NCI-H446 treated with DMSO at 0.1 percent for 48 hours (cell line): ENCODE data around the gene RFXAP.
"Not testable (repeated sequence)": the region's sequence is repeated elsewhere in the genome, so short reads cannot be mapped to it uniquely, and the experiment has no call there.

Experiments used
- DNase-seq: peaks from one replicate; lab custom pipeline; 2025; lab: John Stamatoyannopoulos, UW

The RFXAP gene, protein sequence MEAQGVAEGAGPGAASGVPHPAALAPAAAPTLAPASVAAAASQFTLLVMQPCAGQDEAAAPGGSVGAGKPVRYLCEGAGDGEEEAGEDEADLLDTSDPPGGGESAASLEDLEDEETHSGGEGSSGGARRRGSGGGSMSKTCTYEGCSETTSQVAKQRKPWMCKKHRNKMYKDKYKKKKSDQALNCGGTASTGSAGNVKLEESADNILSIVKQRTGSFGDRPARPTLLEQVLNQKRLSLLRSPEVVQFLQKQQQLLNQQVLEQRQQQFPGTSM

DNA sequence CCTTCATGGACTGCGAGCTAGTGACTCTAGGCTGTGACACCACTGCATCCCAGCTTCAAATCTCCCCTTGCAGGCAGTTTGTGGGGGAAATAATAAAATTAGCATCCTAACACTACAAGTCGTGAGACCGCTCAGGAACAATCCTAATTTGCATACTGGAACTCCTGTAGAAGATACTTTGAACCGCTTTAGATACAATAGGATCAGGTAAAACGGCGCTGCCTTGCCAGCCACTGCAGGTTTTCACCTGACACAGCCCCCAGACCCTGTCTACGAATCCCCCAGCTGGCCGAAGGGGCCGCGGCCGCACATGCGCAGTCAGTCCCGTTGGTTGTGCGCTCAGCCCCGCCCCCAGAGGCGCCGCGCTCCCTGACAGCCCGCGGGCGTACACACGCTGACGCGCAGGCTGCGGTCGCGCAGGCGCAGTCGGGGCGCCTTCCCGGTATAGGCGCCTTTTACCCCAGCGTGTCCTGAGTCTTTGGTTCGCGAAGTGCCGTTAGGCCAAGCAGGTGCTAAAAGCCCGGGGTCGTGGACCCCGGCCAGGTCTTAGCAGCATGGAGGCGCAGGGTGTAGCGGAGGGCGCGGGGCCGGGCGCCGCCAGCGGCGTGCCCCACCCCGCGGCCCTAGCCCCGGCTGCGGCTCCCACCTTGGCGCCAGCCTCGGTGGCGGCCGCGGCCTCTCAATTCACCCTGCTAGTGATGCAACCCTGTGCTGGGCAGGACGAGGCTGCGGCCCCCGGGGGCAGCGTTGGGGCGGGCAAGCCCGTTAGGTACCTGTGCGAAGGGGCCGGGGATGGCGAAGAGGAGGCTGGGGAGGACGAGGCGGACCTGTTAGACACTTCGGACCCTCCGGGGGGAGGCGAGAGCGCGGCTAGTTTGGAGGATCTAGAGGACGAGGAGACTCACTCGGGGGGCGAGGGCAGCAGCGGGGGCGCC is at the start of gene RFXAP:
Gene RFXAP (plus strand): TSS at position 419 of the 935 bp plus-strand sequence. CDS start 136 bp downstream, at position 555.
- peak; percentile 61 for DNase-seq

DNA sequence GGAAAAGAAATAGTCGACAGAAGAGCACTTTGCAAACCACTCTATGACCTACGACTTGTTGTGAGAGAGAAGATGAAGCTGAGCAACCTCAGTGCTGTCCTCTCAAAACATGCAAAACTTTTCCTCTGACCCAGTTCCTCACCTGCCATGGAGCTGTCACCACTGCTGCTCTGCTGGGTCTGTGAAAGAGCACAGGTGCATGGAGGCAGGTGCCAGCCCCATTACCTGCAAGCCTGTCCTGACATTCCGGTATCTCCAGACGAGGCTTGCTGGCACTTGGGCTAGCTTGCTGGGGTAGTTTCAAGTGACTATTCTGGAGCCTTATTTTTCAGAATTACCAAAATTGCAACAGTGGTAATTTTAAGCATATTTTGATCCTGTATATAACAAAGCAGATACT is 49.5 kb upstream of the RFXAP start:
- no peak for DNase-seq

DNA sequence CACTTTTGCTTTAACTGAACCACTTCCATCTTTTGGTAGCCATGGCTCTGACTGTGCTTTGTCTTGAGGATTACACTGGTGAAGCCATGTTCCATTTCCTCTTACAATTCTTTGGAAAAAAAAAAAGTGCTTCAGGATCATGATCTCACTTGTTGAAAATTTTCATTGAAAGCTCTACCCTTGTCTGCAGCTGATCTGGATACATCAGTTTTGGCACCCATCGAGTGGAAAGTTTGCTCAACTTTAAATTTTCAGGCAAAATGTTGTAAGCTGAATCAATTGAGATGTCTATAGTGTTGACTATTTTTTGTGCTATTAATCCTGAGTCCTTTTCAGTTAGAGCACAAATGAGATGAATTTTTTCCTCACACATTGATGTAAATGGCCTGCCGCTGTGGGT is 48.3 kb upstream of the RFXAP start:
- DNase-seq, result no peak

DNA sequence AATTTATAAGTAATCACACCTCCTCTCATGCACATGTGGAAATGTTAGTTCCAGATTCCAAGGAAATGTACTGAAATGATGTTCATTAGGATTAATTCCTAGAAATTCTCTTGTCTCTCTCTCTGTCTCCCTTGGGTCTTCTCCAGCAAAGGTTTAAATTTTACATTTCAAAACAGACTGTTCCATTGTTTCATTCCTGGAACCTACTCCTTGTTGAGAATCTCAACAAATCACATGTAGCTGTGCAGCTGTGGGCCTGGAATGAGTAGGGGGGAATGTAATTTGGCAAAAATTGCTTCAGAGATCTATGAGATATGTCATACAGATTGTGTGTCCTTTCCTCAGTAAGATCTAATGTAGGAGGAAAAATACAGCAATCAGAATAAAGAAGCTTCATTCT is 46.2 kb upstream of the RFXAP start:
- no peak for DNase-seq

DNA sequence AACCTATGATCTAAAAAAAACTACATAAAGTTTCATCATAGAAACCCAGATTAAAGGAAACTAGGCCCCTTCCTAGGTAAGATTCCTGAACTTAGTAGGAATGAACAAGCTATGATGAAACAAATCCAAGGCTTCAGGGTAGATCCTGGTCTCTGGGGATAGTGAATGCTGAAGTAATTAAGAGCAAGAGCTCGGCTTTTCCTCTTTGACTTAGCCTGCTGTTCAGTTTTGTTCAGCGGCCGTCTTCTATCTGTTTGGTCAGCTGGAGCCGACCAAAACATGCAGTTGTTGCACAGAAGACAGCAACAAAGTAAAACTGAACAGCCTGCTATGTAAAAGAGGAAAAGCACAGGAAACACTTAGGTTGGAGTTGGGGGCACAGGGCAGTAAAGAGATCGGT is 44.1 kb upstream of the RFXAP start:
- DNase-seq, result no peak

DNA sequence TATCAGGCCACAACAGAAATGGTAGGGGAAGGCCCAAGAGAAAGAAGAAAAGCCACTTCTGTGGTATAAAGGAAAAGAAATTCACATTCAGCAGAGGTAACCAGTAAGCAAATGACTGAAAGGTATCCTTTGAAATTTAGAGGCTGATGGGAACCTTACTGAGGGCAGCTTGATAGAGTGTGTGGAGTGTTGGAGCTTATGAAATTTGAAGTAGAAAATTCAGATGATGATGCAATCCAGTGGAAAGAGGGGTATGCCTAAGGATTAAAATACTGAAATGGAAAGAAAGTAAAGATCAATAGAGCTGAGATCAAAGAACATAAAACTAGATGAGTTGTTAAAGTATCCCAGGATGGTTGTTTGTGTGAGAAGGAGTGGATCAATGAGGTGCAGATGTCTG is 42.8 kb upstream of the RFXAP start:
- no peak for DNase-seq

DNA sequence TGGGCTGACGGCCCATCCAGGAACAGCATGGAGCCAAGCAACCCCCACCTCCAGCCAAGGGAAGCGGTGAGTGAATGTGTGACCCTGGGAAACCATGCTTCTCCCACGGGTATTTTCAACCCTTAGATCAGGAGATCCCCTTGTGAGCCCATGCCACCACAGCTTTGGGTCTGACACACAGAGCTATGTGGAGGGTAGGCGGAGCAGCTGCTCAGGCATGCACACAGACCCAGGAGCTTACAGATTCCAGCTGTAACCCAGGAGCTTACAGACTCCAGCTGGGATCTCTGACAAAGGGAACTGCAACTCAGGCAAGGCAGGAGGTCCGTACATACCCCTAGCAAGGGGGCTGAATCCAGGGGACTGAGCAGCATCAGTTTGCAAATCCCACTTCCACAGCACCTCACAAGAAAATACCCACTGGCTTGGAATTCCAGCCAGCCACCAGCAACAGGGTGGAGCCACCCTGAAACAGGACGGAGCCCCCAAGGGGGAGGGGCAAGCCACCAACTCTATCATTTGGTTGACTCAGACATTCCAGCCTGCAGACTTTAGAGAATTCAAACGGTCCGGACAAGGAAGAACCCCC is 40.8 kb upstream of the RFXAP start:
- no peak for DNase-seq

DNA sequence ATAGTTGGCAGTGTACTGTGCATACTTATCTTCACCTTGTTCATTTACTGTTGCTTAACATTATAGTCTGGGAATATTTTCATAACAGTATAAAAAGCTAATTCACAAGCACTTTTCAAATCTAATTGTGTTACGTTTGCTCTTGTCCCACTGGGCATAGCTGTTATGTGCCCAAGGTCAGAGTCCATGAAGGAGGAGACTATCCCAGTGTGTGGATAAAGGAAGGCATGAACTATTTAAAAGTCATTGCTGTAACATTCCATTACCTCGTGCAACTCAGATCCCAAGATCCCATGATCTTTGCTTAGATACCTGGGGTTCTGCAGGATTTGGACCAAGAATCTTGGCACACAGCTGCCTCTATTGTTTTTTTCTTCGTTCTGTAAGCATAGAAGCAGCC is 35.1 kb upstream of the RFXAP start:
- no peak for DNase-seq

DNA sequence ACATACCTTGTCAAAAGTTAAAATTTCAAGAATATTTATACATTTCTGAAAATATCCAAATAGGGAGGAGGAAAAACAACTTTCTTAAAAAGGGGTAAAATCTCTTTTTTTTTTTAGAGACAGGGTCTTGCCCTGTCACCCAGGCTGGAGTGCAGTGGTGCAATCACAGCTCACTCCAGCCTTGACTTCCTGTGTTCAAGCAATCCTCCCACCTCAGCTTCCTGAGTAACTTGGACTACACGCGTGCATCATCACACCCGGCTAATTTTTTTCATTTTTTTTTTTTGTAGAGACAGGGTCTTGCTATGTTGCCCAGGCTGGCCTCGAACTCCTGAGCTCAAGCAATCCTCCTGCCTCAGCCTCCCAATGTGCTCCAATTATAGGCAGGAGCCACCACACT is 32.8 kb upstream of the RFXAP start:
- DNase-seq, result not testable (repeated sequence)

DNA sequence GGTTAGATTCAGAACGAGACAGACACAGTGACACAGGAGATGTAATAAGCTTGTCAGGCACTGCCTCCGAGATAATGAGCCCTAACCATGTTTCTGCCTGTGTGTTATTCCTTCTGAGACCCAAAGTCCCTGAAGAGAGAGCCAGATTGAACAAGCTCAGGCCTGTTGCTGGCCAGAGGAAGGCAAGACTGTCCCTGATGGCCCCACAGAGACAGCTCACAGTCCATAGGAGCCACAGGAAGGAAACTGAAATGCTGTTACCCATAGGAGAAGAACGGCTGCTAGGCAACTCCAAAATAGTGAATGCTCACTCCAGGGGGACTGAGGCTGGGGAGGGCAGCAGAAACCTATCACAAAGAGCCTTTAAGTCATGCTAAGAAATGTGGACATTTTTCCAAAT is 31.8 kb upstream of the RFXAP start:
- no peak for DNase-seq

DNA sequence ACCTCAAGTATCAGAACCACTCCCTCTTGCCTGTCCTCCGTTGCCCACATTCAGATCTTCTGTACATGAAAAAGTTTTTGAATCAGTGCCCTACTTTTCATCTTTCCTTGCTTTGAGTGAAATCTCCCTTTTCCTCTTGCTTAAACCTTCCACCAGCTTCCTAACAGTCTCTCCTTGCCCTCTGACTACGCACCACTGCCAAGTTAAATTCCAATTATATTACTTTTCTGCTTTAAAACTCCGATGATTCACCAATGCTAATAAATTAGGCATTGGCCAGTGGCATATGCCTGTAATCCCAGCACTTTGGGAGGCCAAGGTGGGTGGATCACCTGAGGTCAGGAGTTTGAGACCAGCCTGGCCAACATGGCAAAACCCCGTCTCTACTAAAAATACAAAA is 30.7 kb upstream of the RFXAP start:
- DNase-seq, result no peak

DNA sequence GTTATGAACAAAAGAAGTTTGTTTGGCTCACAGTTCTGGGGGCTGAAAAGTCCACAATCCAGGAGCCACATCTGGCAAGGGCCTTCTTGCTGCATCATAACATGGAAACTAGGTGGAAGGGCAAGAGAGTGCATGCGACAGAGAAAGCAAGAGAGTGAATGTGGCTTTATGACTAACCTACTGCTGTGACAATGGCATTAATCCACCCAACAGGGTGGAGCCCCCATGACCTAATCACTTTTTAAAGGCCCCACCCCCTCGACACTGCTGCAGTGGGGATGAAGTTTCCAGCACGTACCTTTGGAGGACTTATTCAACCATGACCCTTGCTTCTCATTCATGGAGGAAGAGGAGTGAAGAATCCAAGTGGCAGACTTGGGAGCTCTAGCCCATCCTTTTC is 30.0 kb upstream of the RFXAP start:
- no peak for DNase-seq

DNA sequence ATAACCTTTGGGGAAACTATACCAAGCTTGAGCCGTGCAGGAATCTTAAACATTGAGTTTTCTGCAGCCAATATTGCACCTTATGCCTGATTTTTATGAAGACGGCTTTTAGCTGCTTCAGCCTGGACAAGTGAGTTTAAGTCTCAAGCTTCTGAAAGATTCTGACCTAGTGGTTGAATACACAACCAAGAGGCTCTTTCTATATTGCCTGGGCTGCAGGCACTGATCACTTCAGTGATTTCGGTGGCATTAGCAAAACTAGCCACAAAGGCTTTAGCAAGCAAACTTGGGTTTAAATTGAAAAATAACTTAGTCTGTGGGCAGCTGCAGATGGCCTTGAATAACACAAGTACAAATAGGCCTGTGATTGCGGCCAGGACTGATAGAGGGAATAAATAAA is 29.3 kb upstream of the RFXAP start:
- DNase-seq, result no peak

DNA sequence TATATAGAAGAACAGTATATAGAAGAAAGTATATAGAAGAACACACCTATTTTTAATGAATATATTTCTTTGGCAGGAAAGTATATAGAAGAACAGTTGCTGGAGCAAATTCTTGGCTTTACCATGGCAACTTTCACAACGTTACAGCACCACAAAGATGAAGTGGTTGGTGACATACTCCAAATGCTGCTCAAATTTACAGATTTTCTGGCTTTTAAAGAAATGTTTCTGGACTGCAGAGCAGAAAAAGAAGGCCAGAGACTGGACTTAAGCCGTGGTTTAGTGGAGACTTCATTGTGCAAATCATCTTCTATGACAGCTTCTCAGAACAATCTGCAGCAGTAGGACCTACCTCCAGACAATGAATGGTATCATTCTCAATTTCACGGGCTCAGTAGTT is 24.3 kb upstream of the RFXAP start:
- DNase-seq, result no peak

DNA sequence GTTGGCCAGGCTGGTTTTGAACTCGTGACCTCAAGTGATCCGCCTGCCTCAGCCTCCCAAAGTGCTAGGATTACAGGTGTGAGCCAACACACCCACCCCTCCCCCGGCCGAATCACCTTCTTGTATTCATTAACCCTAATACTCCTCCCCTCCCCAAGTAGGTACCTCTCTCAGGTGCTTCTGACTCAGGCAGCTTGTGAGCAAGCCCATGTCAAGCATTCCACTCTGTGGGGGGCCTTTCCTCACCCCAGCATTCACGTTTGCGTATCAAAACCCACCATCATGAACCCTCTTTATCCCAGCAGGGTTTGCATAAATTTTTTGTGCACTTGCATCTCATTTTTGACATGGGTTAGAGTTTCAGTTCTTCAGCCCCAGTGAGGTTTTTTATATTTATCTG is 23.6 kb upstream of the RFXAP start:
- DNase-seq, result no peak

DNA sequence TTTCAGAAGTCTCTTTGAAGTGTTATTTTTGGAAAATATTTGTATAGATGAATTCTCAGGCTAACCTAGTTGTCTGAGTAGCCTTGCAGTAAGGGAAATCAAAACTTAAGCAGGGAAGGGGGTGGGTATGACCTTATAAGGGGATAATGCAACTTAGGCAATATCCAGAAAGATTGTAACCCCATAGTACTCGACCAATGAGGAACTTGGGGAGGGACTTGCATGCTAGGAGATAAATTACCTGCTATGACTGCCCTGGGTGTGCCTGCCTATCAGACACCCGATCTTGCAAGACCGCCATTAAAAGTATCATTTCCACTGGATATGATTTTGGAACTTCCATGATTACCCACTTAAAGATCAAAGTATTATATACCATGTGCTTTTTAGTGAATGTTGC is 23.0 kb upstream of the RFXAP start:
- no peak for DNase-seq

DNA sequence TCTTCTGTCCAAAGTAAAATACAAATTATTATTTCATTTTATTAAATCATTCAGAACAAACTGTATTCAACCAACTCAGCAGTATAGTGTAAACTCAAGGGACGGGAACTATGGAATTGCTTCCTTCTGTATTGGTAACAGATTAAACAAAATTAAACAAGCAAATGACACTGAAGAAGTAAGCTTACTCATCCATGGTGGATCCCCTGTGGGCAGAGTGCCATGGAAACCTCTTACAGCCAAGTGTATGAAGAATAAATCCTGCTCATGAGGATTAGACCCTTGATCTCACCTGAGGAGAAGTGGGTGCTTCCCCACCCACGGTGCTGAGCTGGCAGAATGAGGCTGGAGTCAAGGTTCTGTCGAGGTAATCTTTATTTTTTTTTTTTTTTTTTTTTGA is 18.0 kb upstream of the RFXAP start:
- DNase-seq, result no peak

DNA sequence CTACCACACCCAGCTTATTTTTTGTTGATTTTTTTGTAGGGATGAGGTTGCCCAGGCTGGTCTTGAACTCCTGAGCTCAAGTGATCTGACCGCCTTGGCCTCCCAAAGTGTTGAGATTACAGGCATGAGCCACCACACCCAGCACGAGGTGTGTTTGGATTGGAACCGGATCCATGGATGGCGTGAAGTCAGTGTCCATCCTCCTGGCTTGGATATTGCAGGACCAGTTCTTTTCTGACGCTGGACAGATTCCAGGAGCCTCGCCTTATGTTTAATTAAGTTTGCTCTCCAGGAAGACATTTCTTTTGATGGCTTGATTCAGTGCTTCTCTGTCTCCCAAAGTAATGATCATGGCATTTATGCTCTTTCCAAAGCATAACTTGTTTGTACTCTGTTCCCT is 14.4 kb upstream of the RFXAP start:
- DNase-seq, result no peak

DNA sequence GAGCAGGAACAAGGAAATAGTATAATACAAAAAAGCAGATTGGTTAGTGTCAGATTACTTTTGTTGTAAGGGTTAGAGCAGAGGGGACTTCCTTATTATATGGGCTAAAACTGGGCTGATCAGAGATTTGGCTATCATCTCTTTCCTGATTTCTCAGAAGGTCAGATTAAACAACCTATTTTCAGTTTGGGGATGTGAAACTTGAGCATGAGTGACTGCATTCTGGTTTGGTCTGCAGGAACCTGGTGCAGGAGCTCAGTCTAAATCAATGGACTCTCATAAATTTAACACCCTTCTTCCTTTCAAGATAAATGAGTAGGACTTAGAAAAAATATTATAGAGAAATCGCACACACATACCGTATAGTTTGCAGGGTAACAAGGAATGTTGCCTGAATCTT is 12.9 kb upstream of the RFXAP start:
- no peak for DNase-seq

DNA sequence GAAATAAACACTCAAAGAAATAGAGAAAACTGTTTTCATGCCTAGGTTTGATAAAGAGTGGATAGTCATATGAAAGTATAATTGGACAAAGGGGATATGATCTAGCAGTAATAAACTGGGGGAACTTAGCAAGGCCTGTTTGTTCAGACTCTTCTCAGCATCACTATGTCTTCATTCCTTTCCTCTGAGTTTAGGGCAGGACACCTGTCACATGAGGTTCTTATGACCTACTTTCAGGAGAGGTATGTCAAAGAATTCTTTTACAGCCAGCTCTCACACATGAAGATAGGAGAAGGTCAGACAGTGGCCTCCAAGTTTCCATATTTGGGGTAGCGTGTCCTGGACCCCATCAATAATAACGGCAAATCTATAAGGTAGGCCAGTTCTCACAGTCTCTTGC is 11.4 kb upstream of the RFXAP start:
- DNase-seq, result no peak

DNA sequence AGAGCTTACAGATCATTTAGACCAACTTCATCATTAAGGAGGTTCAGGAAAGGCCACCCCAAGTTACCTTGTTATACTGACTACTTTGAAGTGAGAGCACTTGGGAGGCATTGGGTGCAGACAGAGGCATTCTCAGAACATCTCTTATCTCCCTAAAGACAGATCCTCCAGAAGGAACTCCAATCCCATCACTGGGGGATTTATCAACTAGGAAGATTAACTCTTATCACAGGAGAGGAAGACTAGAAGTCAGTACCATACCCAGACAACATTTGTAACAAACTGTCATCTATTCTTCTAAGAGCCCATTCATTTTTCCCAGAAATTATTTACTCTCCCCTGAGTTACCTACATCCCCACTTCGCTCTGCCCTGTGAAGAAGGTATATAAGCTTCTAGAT is 5.8 kb upstream of the RFXAP start:
- no peak for DNase-seq

DNA sequence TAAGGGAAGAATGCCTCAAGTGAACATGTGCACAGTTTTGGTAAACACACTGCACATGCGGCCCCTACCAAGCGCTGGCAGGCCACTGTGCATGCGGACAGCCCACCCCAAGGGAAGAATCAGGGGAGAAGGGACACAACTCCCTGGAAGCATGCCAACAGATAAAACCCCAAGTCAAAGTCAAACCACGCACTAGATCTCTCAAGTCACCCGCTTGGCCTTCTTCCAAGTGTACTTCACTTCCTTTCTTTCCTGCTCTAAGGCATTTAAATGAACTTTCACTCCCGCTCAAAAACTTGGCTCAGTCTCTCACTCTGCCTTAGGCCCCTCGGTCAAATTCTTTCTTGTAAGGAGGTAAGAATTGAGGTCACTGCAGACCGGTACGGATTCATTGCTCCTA is 4.6 kb upstream of the RFXAP start:
- no peak for DNase-seq

DNA sequence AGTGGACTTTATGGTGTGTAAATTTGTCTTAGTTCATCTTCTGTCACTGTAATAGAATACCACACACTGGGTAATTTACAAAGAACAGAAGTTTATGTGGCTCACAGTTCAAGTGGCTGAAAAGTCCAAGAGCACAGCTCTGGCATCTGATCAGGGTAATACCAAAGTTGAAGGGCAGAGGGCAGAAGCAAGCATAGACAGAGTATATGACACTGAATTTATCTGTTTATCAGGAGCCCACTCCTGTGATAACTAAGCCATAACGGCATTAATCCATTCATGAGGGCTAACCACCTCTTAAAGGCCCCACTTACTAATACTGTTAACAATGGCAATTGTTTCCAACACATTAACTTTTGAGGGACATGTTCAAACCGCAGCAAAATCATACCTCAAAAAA is 4.0 kb upstream of the RFXAP start:
- DNase-seq, result no peak
